ENCODE results near the gene GMIP.

The GMIP gene

DNA sequence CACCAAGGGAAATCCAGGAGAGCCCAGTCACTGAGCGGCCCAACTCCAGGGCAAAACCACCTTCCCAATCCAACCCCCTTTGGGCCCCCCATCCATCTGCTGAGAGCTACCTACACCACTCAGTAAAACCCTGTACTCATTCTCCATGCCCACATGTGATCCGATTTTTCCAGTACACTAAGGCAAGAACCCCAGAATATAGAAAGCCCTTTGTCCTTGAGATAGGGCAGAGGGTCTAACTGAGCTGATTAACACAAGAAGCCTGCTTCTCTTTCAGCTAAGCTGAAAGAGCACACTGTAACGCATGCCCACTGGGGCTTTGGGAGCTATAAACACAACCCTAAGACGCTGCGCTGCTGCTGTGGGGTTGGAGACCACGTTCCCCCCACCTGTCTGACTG is 61.0 kb downstream of the GMIP start:
- no peaks in the 10 kb centered on the region for H3K27me3 ChIP-seq (ENCODE audit: control insufficient read depth, insufficient read depth, low read length)
- no peak overlapping the region for H3K27ac ChIP-seq (ENCODE audit: low read depth, low read length)
- no peak overlapping the region for H3K4me3 ChIP-seq (ENCODE audit: low read depth, low read length)
- no peaks in the 10 kb centered on the region for H3K36me3 ChIP-seq (ENCODE audit: control insufficient read depth, insufficient read depth, low read length)
- no peak overlapping the region for H3K9ac ChIP-seq (ENCODE audit: low read depth, low read length)
- H3K9me3 ChIP-seq (ENCODE audit: control insufficient read depth, insufficient read depth, low read length), result no peaks in the 10 kb centered on the region
- H3K4me1 ChIP-seq (ENCODE audit: control insufficient read depth, insufficient read depth, low read length), result no peaks in the 10 kb centered on the region

DNA sequence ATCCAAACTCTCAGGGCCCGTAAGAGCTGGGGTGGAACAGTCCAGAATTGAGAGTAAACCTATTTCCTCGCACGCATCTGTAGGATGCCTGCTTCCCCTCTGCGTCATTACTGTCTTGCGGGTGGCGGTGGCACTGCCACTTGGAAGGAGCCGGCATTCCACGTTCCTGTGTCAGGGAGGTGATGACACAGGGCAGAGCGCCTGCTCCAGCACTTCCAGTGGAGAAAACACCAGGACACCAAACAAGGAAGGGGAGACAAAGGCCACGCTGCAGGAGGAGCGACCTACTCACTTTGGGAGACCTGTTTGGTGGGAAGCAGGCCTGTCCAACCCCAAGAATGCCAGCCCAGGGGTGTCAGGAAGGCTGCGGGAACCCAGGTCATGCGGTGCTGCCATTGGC is 62.1 kb downstream of the GMIP start:
- H3K9ac ChIP-seq (ENCODE audit: low read depth, low read length), result no peak overlapping the region

DNA sequence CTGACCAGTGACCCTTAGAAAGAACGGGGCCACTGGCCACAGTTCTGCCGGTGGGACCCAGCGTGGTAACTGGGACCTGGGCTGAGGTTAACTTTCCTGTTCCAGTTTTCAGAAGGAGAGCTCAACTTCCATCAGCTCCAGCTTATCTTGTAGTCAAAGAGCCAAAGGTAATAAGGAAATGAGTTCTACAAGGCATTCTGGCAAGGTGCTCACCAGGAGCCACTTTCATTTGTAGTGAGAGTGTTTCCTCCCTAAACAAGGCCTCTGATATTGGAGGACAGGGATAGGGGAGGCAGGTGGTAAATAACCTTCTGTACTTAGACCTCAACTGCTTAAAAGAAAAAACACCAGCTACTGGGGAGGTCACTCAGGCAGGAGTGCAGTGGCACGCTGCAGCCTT is 63.0 kb downstream of the GMIP start:
- Histone ChIP-seq H3K4me3 (ENCODE audit: low read depth, low read length) (no peak overlapping the region), H3K4me1 (ENCODE audit: control insufficient read depth, insufficient read depth, low read length) (peaks cover 5% of the 10 kb centered on the region), H3K9ac (ENCODE audit: low read depth, low read length) (no peak overlapping the region), H3K36me3 (ENCODE audit: control insufficient read depth, insufficient read depth, low read length) (no peaks in the 10 kb centered on the region), H3K27me3 (ENCODE audit: control insufficient read depth, insufficient read depth, low read length) (no peaks in the 10 kb centered on the region), H3K27ac (ENCODE audit: low read depth, low read length) (no peak overlapping the region), H3K9me3 (ENCODE audit: control insufficient read depth, insufficient read depth, low read length) (no peaks in the 10 kb centered on the region)

More for the DNA sequence above, 62.1 kb downstream of the GMIP start:
- Histone ChIP-seq H3K4me1 (ENCODE audit: control insufficient read depth, insufficient read depth, low read length) (no peaks in the 10 kb centered on the region), H3K9me3 (ENCODE audit: control insufficient read depth, insufficient read depth, low read length) (no peaks in the 10 kb centered on the region), H3K36me3 (ENCODE audit: control insufficient read depth, insufficient read depth, low read length) (no peaks in the 10 kb centered on the region), H3K27ac (ENCODE audit: low read depth, low read length) (no peak overlapping the region), H3K27me3 (ENCODE audit: control insufficient read depth, insufficient read depth, low read length) (no peaks in the 10 kb centered on the region), H3K4me3 (ENCODE audit: low read depth, low read length) (no peak overlapping the region)

DNA sequence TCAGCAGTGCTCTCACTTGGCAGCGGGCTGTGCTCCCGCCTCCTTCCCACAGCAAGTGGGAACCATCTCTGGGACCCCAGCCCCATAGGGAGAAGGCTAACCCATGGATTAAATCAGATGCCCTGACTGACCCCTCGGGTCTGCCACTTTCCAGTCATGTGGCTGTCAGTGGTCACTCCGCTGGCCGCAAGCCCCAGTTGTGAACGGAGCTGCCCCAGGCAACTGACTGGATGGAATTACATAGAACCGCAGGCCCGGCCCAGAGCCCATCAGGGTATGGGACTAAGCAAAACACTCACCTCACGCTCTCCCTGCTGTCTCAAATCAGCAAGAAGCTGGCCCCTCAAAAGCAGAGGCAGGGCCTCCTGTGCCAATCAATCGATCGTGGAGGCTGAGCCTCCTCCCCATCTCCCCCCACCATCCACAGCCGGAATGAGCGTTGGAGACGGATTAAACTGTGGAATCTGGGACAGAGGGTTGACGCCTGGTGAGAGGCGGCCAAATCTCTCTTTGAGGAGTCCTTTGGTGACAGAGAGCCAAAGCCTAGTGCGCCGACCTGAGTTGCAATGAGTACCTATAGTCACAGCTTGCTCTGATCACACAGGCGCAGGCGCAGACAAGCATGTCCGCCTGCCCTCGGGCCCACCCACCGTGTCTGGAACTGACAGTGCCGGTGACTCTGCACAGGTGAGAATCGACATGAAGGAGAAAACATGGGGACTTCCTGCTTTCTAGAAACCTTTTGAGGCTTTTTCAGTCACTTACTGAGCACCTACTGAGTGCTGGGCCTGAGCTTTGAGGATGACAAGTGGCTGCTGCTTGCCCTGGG is 63.7 kb downstream of the GMIP start:
- H3K4me1 ChIP-seq (ENCODE audit: control insufficient read depth, insufficient read depth, low read length), result peaks cover 5% of the 10 kb centered on the region
- H3K27ac ChIP-seq (ENCODE audit: low read depth, low read length), result no peak overlapping the region
- no peaks in the 10 kb centered on the region for H3K9me3 ChIP-seq (ENCODE audit: control insufficient read depth, insufficient read depth, low read length)
- H3K36me3 ChIP-seq (ENCODE audit: control insufficient read depth, insufficient read depth, low read length), result no peaks in the 10 kb centered on the region
- no peak overlapping the region for H3K4me3 ChIP-seq (ENCODE audit: low read depth, low read length)
- no peak overlapping the region for H3K9ac ChIP-seq (ENCODE audit: low read depth, low read length)
- H3K27me3 ChIP-seq (ENCODE audit: control insufficient read depth, insufficient read depth, low read length), result no peaks in the 10 kb centered on the region
